ENCODE data around the gene VWA3A.
"Not testable (repeated sequence)": the region's sequence is repeated elsewhere in the genome, so short reads cannot be mapped to it uniquely, and the experiment has no call there.

Gene VWA3A

GRCh38 chr16:22088642-22089041 lies 3.7 kb upstream of the VWA3A start:
- DNase-seq: no peak

- DNase-seq: no peak
These were observed 2.4 kb upstream of the VWA3A start for GRCh38 chr16:22089910-22090309.

GRCh38 chr16:22091721-22092120 lies 620 bp upstream of the VWA3A start:
- DNase-seq: no peak

- no peak for DNase-seq
These were observed 990 bp downstream of the VWA3A start for GRCh38 chr16:22093331-22093730.

- no peak for DNase-seq
These were observed 1.7 kb downstream of the VWA3A start for GRCh38 chr16:22093996-22094395.

- DNase-seq: peak in 1 of 2 donors; percentile 43
These were observed 6.3 kb downstream of the VWA3A start for GRCh38 chr16:22098405-22099255.

- no peak for DNase-seq
These were observed 7.1 kb downstream of the VWA3A start for GRCh38 chr16:22099256-22099975.

- DNase-seq: no peak
These were observed 11.1 kb downstream of the VWA3A start for GRCh38 chr16:22103441-22103840.

- no peak for DNase-seq
These were observed 17.0 kb downstream of the VWA3A start for GRCh38 chr16:22109258-22109898.

GRCh38 chr16:22111629-22112028 lies 19.3 kb downstream of the VWA3A start:
- not testable (repeated sequence) for DNase-seq

- no peak for DNase-seq
These were observed 23.9 kb downstream of the VWA3A start for GRCh38 chr16:22116095-22116700.

GRCh38 chr16:22117609-22118008 lies 25.3 kb downstream of the VWA3A start:
- no peak for DNase-seq

- DNase-seq: no peak
These were observed 28.1 kb downstream of the VWA3A start for GRCh38 chr16:22120440-22120839.

GRCh38 chr16:22122239-22122638 lies 29.9 kb downstream of the VWA3A start:
- DNase-seq: no peak

- peak in 1 of 2 donors; percentile 8 for DNase-seq
These were observed 30.8 kb downstream of the VWA3A start for GRCh38 chr16:22123146-22123545.

GRCh38 chr16:22123759-22124490 lies 31.6 kb downstream of the VWA3A start:
- DNase-seq: no peak

GRCh38 chr16:22124583-22125284 lies 32.4 kb downstream of the VWA3A start:
- DNase-seq: no peak

GRCh38 chr16:22126037-22126558 lies 33.8 kb downstream of the VWA3A start:
- no peak for DNase-seq

GRCh38 chr16:22128537-22128936 lies 36.2 kb downstream of the VWA3A start:
- not testable (repeated sequence) for DNase-seq

GRCh38 chr16:22130528-22130927 lies 38.2 kb downstream of the VWA3A start:
- no peak for DNase-seq

GRCh38 chr16:22132801-22133200 lies 40.5 kb downstream of the VWA3A start:
- no peak for DNase-seq

- no peak for DNase-seq
These were observed 46.1 kb downstream of the VWA3A start for GRCh38 chr16:22138482-22138881.

Measured in bone marrow (tissue), 2 donors.